HG02852 (cell line): ENCODE measurements around the gene PPP1R14B.

ENCODE experiments used
- ATAC-seq: cut with Tn5 transposase; IDR thresholded peaks from one replicate; pipeline ENCODE4 v1.9.1; 2021; ENCODE audit warnings: mild to moderate bottlenecking, moderate library complexity; ENCODE audit not compliant: unreplicated experiment

The PPP1R14B gene

DNA sequence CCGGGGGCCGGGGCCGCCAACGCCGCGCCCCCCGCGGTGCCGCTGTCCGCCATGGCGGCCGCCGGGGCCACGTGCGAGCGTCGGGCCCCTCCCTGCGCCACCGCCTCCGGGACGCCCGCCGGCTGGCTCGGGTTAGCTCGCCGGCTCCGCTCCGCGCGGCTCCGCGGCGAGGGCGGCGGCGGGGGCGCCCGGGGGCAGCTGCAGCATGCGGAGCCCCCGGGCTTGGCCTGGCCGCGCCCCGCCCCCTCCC lies 197 bp downstream of the PPP1R14B start:
- peak; percentile 0 for ATAC-seq

DNA sequence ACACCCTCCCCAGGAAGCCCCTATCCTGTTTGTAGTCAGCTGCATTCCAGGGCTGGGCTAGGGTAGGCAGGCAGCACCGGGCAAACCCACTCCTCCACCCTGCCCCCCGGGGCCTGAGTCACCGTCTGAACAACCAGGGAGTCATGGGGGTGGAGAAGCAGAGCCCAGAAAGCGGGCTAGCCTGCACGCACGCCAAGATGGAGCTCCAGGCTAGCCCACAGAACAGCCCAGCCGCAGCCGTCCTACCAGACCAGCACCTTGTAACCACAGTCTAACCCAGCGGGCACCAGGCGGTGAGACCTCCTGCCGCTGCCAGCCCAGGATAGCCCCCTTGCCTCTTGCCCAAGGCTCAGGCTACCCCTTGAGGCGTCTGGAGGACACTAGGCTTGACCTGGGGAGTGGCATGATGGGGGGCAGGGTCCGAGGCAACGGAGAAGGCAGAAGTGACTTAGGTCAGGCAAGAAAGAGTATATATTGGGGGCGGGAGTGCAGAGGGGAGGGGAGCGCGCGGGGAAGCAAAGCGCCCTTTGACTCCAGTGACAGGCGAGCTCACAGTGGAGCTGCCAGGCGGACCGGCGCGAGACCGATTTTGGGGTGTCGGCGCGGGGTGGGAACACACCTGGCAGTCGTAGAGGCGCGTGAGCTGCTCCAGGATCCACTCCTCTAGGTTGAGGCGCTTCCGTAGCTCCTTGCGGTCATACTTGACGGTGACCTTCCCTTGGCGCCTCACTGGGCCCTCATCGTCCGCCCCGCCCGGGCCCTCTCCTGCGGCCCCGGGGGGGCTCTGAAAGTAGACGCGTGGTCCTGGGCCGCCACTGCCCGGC lies 734 bp downstream of the PPP1R14B start:
- no peak for ATAC-seq

DNA sequence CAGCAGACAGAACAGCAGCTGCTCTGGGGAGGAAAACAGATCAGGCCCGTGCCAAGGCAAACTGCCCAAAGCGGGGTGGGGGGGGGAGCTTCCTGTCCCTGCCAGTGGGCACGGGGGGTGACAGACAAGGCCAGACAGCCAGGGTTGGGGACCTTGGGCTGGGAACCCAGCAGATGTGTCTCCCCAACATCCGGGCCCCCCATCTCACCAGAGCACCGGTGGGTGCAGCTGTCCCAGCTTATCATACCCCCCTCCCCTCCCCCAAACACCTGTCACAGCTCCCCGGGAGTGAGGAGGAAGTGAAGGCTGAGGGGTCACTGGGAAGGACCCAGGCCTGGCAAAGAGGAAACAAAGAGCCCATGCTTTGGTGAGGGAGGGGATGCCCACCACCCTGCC lies 1.3 kb downstream of the PPP1R14B start:
- ATAC-seq: no peak

DNA sequence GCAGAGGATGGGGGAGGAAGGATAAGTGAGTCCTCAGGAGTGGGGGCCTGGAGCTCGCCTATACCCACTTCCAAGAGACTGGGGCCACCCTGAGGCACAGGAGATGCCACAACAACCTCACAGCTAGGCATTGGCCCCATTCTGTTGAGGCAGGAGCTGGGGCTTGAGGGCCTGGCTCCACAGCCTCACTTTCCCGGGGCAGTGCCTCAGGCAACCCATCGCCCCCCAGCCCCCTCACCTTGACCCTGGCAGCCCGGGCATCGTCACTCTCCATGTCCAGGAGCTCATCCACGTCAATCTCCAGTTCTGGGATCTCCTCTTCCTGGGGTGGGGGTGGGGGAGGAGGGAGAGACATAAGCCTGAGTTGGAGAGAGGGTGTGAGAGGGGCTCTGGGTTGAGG lies 1.8 kb downstream of the PPP1R14B start:
- no peak for ATAC-seq

DNA sequence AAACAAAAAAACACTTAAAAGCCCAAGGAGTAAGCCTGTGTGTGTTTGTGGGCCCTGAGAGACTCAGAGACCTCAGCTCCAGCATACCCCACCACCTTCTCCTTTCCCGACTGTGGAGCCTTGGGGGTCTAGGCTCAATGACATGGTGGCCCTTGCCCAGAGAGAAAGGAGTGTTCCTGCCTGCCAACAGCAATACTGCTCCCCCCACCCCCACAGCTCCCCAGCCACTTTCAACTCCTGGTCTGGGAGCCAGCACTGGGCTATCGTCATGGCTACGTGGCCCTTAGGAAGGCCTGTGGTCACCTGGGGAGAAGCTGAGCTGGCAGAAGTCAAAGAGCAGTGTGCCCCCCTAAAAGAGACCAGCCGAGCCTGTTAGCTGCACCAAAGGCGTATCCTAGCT lies 2.6 kb downstream of the PPP1R14B start:
- ATAC-seq: no peak

DNA sequence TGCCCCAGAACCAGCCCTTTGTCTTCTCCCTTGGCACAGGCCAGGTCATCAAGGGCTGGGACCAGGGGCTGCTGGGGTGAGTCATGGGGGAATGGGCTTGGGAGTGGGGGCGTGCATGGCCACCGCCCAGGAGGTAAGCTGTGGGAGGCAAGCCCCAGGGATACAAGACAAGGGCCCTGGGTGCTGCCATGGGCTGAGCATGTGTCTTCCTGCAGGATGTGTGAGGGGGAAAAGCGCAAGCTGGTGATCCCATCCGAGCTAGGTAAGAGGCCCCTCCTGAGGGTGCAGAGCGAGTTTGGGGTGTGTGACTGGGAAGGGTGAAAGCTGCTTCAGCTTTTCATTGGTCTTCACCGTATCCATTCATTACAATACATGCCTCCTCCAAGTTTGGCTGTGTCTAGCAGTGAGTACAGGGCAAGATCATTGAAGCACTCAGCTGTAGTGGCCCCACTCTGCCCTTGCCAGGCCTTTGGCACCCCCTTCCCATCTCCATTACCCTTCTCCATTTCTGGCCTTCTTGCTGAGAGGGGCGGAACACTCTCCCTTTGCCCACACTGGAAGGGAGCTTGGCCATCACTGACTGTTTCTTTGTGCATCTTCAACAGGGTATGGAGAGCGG lies 3.4 kb downstream of the PPP1R14B start:
- no peak for ATAC-seq

DNA sequence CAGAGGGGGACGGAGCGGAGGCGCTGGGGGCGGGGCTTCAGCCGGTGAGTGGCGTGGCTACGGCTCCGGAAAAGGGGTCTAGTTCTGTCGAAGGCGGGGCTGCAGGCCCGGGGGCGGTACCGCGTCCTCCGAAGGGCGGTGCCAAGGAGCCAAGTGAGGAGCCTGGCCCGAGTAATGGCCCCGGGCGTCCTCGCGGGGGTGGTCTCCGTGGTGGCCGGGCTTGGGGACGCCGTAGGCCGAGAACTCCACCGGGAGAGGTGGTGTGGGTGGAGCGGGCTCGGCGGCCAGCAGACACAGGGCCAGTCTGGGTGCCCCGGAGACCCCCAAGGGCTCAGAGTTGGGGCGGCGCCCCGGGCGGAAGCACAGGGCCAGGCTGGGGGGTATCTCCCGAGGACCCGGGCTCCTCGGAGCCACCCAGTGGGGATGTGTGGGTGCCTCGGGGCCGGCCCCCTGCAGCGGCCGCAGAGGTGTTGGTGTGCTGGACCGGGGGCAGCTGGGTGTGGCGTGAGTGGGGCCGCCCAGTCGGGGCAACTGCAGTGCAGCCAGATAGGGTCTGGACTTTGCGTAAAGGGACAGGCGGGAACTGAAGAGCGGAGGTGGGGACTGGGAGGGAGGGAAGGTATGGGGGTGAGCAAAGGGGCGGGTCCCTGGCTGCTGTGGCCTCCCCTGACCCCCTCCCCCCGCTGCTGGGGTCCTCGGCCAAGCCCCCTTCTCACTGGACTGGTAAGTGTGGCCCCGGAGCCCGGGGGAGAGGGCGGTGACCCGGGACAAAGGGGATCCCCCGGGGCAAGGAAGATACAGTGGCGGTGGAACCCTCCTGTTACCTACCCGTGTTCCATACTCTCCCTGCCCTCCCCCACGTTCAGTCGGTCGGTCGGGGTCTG lies 5.0 kb downstream of the PPP1R14B start:
- peak; percentile 58 for ATAC-seq

DNA sequence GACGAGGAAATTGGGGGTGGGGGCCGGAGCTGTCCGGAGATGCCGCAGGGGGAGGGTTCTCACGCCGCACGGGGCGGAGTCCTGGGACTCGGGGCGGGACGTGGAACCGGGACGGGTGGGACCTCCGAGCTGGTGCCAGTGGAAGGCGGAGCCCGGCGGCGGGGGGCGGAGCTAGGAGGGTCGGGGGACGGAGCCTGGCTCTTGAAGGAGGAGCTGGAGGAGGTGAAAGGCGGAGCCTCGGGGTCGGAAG lies 5.6 kb downstream of the PPP1R14B start:
- ATAC-seq: peak; percentile 62

DNA sequence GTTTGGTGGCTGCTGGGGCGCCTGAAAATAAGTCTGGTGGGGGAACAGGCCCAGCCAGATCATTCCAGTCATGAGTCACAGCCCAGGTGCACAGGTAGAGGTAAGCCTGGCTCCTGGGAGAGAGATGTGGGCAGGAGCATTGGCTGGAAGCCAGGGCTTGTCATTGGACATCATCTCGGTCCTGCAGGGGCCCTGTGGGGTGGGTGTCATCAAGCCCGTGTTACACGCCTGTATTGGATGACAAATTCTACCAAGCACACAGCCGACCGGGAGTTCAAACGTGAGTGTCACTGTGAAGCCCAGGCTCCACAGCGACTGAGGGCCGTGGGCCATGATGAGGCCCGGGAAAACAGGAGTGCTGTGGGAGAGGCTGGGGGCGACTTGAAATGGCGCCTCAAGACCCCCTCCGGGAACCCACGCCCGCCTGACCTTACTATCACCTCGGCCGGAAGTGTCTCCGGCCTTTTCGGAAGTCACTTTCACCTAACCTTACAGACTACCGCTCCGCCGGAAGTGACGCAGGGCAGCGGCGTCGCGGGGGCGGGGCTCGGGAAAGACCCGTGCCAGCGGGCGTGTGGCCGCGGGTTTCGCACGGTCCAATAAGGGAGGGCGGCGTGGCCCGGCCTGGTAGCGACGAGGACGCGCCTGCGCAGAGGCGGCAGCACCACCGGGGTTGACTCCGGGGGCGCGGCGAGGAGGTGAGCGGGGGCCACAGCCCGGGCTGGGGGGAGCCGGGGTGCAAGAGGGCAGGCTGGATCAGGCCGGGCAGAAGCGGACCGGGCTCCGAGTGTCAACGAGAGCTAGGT lies 6.1 kb downstream of the PPP1R14B start, which contains the start of gene FKBP2:
TSS of gene FKBP2 (plus strand) at position 661 of the 806 bp plus-strand sequence. CDS start 1,293 bp downstream, outside the sequence.
- ATAC-seq: peak; percentile 51

DNA sequence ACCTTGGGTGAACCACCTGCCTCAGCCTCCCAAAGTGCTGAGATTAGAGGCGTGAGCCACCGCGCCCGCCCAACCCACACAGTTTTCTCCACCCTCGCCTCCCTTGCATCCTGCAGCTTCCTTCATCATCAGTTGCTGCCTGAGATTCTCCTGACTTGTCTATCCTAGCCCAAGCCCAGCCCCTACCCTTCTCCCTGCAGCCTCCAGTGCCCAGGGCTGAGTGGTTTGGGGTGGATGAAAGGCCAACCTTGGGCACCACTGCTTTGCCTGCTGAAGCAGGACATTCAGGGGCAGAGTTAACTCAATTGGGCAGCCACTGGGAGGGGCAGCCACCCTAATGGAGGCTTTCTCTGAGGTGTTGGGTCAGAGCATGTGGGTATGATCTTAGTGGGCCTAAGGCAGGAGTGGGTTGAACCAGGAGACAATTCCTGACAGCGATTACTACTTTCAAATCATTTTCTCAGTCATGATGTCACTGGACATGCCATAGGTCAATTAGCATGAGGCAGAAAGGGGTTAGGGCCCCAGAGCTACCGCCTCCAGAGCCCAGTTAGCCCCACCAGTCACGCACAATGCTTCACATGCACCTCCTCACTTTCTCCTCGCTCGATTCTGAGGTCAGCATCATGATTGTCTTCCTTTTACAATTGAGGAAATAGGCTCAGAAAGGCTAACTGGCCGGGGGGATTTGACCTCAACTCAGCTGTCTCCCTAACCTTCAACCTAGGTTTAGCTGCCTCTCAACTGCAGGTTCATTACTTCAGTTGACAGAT lies 6.9 kb downstream of the PPP1R14B start:
- no peak for ATAC-seq

DNA sequence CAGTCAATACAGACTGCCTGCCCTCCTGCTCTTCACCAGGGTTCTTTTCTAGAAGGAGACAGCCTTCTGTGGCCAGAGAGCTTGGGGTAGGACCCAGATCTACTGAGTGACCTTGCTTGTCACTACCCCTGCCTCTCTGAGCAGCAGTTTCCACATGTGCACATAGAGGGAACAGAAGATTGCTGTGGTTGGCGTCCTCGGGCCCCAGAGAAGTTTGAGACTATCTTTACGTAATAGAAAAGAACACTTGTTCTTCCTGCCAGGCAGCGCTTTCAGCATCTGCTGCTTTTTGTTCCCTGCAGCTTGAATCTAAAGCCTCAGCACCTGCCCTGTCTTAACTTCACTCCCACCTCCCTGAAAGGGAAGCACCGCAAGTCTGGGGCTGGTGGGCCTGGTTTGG lies 7.7 kb downstream of the PPP1R14B start:
- no peak for ATAC-seq

DNA sequence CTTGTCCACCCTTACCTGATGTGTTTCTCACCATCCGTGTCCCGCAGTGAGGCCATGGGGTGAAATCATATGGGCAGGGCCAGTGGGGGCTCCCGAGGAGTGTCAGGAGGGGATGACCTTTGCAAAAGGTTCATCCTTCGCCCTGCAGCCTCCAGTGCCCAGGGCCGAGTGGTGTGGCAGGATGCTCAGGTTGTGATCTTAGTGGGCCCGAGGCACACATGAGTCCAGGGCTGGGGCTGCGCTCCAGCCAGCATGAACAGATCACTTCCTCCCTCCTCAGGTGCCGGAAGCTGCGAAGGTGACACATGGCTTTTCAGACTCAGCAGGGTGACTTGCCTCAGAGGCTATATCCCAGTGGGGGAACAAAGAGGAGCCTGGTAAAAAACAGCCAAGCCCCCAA lies 8.7 kb downstream of the PPP1R14B start:
- no peak for ATAC-seq

DNA sequence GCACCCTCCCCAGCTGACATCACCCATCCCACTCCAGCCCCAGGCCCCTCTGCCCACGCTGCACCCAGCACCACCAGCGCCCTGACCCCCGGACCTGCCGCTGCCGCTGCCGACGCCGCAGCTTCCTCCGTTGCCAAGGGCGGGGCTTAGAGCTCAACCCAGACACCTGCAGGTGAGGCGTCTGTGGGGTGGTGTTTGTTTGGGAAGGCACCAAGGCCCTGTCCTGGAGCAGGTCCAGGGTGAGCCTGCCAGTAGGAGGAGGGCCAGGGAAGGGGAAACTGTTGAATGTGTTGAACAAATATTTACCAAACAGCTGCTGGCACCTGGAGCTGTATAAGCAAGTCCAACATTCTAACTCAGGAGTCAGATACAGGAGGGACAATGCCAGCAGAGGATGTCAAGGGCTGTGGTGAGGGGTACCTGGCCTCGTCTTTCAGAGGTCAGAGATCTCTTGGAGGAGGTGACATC lies 9.2 kb downstream of the PPP1R14B start:
- no peak for ATAC-seq

DNA sequence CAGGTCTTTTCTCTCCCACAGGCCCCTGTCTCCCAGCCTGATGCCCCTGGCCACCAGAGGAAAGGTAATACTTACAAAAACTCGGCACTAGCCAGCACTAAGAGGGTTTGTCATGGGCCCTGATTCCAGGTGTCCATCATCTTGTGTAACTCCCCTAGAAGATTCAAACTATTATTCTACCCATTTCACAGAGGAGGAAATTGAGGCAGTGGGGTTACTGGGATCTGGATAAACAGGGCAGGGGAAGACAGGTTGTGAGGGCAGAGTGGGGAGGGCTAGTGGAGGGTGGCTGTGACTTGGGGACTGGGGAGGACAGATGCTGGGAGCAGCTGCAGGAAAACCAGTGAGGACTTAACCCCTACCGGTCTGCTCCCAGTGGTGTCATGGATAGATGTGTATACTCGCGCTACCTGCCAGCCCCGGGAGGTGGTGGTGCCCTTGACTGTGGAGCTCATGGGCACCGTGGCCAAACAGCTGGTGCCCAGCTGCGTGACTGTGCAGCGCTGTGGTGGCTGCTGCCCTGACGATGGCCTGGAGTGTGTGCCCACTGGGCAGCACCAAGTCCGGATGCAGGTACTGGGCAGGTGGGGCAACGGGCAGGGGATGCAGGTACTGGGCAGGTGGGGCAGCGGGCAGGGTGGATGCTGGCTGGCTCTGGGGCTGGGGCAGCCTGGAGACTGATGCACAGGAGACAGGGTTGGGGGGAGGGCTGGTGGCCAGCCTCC lies 11.1 kb downstream of the PPP1R14B start:
- no peak for ATAC-seq

DNA sequence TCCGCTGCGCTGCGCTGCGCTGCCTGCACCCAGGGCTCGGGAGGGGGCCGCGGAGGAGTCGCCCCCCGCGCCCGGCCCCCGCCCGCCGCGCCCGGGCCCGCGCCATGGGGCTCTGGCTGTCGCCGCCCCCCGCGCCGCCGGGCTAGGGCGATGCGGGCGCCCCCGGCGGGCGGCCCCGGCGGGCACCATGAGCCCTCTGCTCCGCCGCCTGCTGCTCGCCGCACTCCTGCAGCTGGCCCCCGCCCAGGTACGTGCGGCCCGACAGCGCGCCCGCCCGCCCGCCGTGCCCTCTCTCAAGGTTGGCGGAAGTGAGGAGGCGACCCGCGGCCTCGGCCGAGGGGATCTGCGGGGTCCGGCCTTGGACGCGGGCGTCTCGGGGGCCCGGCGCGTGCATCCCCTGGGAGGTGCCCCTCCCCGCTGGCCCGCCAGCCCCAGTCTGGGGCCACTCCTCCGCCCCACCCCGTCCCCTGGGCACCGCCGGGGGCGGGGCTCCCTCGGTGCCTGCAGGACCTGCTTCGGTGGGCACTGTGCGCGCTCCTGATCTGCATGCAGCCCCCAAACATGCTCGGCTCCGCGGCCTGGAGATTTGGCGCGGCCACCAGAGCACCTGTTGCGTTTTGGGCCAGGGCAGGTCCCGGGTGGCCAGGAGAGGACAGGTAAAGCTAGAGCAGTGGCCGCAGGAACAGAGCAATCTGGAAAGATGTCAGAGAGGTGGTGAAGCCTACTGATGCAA lies 11.9 kb downstream of the PPP1R14B start:
- peak; percentile 24 for ATAC-seq

DNA sequence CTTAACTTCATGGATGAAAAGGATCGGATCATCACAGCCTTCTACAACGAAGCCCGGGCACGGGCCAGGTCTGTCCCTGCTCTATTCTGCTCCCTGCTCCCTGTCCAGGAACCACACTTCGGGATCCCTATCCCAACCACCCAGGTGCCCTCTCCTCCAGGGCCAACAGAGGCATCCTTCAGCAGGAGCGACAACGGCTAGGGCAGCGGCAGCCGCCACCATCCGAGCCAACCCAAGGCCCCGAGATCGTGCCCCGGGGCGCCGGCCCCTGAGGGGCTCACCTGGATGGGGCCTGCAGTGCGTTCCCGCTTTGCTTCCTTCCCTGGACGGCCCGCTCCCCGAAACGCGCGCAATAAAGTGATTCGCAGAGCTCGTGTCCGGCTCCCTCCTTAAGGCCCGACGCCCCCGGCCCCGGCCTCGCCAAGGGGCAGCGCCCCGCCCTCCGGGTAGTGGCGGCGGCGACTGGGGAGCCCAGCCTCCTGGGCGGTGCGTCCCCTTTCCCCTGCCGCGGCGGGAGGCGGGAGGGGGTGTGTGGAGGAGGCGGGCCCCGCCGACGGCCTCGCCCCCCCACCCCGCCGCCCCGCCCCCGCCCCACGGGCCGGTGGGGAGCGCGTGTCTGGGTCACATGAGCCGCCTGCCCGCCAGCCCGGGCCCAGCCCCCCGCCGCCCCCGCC lies 12.7 kb downstream of the PPP1R14B start, which contains the start of gene VEGFB:
TSS of gene VEGFB (plus strand) at position 672 of the 674 bp plus-strand sequence. CDS start 250 bp downstream, outside the sequence.
- peak; percentile 32 for ATAC-seq

DNA sequence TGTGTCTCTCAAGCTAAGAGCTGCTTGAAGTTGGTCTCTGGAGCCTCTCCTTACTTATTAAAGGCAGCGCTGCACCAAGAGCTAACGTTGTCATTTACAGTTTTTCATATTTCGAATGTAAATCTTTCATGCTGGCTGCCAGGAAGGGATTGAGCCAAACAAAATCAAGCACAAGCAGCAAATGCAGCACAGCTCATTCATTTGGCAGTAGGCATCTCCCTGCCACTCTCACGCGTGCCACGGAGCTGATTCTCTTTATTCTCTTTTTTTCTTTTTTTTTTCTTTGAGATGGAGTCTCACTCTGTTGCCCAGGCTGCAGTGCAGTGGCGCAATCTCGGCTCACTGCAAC lies 13.8 kb downstream of the PPP1R14B start:
- no peak for ATAC-seq

DNA sequence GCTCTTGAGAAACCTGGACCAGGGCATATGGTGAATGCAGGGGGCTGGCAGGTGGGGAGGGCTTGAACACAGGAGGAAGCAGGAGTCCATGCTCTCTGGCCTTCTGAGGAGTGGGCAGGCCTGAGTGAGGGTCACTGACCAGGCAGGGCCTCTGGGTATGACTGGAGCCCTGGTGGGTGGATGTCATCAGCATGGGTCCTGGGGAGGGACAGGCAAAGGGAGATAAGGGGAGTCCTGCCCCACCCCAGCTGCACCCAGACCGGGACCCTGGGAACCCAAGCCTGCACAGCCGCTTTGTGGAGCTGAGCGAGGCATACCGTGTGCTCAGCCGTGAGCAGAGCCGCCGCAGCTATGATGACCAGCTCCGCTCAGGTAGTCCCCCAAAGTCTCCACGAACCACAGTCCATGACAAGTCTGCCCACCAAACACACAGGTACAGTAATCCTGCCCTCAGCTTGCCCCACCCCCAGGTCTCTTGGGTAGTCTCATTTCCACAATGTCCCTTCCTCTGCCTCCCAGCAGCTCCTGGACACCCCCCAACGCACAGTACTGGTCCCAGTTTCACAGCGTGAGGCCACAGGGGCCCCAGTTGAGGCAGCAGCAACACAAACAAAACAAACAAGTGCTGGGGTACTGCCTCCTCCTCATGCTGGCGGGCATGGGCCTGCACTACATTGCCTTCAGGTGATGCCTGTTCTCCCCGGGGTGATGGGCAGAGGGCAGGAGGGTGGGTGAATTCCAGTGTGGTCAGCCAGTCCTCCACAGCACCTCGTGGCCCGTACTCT lies 14.4 kb downstream of the PPP1R14B start:
- no peak for ATAC-seq
